HG02981 (cell line): ENCODE results near the gene NPTX1.

Experiments used
- ATAC-seq: cut with Tn5 transposase; IDR thresholded peaks from one replicate; pipeline ENCODE4 v1.9.1; 2021; ENCODE audit warnings: mild to moderate bottlenecking, moderate library complexity; ENCODE audit not compliant: unreplicated experiment

Gene NPTX1

DNA sequence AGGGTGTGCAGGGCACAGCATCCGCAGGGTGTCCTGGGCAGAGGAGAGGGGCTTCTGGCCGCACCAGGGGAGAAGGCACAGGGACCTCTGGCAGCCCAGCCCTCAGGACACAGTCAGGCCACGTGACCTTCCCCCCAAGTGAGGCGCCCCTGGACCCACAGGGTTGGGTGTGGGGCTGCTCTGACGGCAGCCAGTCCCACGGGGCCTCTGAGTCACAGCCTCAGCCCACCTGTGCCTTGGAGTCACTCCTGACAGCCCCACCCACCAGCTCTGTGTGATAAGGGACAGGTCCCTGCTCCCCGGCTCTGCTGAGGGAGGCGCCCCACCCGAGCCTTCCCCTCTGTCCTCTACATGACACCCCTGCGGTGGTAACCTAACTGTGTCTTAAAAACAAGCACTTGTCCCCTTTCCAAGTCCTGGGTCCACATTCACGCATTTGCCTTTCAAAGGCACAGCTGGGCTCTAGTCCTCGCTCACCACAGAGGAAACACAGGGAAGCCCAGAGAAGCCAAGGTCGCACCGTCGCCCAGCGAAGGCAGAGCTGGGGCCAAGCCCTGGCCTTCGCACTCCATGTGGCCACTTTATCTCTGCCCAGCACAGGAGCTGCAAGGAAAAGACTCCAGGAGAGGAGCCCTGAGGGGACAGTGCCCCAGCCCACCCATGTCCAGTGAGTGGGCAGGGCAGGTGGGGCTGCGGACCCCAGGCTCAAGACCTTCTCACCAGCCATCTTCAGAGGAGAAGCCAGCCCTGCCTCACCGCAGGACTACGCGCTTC lies 5.1 kb upstream of the NPTX1 start:
- ATAC-seq = no peak

DNA sequence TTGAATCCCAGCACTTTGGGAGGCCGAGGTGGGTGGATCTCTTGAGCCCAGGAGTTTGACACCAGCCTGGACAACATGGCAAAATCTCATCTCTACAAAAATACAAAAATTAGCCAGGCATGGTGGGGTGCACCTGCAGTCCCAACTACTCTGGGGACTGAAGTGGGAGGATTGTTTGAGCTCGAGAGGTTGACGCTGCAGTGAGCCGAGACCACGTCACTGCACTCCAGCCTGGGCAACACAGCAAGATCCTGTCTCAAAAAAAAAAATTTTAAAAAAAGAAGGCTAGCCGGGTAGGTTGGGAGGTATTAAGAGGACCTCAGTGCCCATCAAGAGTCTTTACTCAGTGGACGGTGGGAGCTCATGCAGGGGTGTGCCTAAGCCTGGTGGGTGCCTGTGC lies 3.8 kb upstream of the NPTX1 start:
- no peak for ATAC-seq

DNA sequence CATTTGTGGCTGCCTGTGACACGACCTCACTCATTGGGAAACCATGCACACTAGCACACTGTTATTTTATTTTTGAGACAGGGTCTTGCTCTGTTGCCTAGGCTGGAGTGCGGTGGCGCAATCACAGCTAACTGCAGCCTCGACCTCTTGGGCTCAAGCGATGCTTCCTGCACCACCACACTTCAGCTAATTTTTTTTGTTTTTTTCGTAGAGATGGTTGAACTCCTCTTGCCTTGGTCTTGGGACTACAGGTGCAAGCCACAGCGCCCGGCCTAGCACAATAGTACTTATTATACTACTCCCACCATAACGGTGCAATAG lies 2.8 kb upstream of the NPTX1 start:
- no peak for ATAC-seq

DNA sequence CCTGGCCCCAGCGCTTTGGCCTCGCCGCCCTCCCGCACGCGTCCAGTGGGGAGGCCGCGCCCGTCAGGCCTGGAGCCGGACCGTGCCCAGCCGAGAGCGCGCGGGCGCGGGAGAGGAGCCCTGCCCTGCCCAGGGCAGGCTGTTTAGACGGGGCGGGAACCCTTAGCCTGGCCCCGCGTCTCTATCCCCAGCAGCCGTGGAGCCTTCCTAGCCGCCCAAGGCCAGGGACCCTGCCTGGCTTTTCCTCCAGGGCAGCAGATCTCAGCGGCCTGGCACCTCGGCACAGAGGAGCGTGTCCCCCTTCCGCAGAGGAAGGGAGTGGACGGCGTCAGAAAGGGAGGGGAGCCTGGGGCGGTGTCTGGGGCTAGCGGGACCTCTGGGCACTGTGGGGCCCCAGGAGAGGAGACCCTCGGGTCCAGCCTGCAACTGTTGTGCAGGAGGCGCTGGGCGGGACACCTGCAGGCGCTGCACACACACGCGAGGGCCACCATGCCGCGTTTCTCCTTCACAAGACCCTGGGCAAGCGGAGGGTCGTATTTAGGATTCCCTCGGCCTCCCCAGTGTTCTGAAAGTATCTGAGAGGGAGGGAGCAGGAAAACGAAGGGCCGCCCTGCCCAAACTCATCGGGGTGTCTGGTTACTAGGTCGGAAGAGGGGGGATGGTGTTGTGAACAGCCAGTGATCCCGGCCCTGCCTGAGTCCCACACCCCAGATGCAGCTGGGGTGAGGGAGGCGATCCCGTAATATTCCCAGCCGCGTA lies 2.3 kb upstream of the NPTX1 start:
- no peak for ATAC-seq

DNA sequence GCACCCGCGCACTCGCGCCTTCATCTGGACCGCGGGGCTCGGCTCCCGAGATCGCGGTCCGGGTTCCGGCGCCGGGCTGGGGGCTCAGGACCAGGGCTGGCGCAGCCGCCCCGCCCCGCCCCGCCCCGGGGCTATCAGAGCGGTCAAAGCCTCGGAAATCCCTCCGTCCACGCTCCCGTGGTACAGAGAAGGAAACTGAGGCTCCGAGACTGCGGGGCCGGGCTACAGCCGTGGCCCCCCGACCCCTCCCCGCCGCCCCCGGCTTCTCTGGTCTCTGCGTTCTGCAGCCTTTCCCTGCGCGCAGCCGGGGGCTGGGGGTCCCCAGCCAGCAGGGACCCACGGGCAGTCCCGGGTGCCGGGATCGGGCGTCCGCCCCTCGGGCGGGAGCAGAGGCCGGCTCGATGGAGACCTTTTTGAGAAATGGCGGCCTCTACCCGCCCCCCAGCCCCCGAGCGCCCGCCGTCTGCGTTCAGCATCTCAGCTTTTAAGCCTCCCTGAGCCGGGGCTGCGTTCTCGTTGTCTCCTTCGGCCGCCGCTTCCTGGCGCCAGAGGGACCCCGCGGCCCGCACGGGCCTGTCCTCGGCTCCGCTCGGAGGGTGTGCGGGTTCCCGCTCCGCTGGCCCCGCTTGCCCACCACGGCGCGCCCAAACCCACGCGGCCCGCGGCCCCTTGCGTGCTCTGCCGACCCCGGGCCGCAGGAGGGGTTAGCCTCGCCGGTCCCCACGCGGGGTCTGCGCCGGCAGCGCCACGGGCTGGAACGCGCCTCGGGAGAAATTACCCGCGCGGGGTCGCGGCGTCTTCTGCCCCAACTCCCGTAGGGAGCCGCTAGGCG lies 1.5 kb upstream of the NPTX1 start:
- ATAC-seq = no peak

DNA sequence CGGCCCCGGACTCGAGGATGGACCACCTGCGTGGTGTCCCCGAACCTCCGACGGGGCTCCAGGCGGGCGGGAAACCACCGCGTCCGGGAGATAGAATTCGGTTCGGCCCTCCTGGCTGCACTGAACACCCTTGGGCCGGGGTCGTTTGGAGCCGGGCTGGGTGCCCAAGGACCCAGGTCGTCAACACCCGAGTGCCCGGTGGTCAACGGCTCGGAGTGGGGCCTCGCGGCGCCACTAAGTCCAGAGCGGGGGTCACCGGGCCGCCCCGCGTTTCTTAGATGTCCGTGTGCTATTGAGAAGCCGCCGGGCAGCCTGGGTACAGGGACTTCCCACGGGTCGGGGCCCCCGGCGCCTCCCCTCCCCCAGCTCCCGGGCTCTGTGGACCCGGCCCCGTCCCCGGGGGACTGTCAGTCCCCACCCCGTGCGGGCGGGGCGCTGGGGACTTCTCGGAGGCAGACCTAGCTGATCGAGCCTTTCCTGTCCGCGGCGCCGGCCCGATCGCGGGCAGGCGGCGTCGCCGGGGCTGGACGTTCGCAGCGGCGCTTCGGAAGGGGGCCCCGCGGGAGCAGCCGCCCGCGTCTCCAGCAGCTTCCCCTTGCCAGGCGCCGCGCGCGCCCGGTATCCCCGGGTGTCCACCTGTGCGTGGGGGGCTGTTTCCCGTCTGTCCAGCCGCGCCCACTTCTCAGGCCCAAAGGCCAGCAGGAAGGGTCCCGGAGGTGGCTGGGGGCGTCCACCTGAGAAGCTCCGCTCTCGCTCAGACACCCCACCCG lies 655 bp upstream of the NPTX1 start:
- ATAC-seq = no peak

DNA sequence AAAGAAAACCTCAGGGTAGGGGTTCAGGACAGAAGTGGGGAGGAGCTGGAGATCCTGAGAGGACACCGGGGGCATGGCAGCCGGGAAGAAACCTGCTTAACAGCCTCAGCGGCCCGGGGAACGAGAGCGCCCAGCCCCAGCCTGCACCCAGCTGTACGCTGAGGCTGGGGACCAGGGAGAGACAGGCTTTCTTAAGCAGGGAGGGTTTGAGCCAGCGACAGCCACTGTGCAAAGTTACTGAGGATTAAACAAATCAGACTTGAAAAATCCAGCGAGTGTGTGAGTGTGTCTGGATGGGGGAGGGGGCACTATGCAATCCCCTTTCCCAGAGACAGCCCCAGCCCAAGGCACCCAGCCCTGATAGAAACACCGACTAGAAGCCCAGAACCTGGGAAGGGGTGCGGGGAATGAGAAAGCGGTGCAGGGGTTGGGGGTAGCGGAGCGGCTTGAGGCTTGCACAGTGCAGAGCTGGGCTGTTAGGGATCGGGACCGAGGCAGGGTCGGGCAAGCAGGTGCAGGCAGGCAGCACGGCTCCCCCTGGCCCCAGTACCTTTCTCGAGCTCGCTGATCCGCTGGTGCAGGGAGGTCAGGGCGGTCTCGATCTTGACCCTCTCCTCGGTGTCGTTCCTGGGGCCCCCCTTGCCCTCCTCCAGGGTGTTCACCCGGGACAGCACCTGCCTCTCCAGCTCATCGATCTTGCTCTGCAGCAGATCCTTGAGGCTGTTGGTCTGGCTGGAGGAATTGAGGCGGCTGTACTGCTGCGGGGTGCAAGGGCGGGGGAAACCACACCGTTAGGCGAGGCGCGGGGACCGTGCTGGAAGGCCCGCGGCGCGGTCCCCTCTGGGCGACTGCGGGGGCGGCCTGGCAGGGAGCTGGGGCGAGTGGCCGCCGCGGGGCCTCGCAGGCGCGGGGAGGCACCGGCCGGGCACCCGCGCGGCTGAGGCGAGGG lies 1.2 kb downstream of the NPTX1 start:
- ATAC-seq = no peak

DNA sequence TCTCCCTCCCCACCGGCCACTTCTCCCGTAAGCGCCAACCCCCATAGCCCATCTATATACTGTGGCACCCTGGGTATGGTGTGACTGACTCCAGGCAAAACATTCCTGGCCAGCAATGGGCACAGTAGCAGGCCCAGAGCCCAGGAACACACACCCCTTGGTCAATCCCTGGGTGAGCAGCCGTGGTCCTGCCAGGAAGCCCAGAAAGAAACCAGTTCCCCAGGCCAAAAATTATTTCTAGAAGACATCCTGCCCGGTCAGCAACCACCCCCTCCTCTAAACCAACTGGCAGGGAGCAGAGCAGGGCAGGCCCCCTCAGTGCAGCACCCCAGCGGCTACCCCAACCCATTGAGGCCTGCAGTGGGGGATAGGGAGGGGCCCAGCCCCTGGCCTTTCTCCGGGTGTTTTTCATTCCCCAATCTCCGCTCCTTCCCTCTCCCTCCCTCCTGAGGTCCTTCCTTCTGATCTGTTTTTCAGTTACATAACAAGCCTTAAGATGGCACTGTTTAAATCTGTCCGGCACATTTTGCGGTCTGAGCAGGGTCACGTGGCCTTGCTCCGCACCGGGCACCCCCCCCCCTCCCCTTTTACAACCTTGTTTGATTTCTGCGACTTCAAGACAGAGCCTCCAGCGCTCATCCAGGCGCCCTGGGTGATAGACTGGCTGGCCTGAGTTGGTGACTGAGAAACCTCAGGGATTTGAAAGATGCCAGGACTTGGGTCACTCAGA lies 2.0 kb downstream of the NPTX1 start:
- no peak for ATAC-seq

DNA sequence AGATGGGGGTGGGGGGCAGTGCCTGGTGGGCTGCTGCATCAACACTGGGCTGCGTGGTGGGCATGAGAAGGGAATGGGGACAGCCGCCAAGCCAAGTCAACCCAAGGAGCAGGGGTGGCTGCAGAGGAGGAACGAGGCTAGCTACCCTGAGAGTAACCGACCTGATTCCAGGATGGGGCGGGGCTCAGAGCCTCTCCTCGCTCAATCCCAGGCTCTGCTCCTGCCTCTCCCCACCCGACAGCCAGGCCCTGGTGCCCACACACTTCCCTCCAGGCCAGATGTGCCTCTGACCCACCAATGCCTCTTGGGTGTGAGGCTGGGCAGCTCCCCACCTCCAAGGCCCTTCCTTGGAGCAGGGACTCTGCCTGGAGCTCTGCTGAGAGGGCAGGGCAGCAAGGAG lies 2.7 kb downstream of the NPTX1 start:
- no peak for ATAC-seq

DNA sequence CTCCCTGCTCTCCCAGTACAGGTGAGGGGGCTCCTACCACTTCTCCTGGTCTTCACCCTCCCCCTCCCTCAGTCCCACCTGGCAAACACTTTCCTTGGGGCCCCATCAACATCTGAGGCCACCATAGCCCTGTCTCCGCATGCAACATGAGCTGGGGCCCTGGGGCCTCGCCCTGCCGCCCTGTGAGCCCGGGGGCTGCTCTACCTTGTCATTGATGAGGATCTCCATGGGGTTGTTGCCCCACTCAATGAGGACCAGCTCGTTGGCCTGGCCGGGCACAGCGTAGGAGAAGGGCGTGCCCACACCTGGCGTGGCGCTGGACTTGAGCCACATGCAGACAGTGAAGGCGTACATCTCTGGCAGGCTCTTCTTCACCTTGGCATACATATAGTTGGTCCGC lies 3.4 kb downstream of the NPTX1 start:
- ATAC-seq = no peak

DNA sequence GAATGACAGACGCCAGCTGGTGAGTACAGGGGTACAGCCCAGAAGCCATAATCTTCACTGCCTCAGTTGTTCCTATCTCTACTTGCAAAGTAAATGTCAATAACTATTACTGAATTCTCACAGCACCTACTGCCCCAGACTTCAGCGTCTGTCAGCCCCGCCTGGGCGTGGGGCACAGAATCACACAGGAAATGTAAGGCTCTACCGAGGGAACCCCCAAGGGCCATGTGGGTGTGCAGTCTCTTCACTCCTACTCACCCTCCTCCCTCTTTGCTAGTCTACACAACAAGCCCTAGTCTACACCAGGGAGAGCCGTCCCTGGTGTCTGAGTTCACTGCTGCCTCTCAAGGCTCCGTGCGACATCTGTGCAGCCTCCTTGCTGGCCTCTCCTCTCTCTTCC lies 4.5 kb downstream of the NPTX1 start:
- ATAC-seq = no peak

DNA sequence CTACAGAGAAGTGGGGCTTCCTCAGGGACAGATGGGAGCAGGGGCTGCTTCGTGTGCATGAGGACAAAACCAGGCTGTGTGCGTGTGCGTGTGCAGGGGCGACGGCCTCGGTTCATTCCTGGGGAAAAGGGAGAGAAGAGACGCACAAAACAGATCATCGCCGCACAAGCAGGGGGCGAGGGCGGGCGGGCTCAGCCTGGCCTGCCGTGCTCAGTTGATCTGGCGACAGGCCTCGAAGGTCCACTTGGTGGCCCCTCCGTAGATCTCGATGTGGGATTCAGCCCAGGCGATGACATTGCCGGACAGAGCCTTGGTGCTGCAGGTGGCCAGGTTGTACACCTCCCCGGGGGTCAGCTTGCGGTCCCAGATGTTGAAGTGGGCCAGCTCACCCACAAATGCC lies 5.8 kb downstream of the NPTX1 start:
- ATAC-seq = no peak

DNA sequence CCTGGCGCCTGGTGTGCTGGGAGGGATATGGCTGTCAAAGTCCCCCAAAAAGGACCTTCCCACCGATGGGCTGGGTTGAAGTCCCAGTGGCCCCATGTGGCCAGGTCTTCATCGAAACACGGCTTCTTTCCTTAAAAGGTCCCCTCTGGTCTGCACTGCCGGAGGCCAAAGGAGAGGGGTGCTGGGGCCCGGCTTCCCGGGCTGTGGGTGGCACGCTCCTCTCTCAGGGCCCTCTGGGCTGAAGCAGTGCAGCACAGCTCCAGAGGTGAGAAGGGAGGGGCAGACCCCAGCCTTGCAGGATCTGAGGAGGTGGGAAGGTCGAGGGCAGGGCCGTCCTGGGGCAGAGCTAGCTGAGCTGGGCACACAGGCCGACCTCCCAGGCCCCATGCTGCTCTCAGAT lies 6.7 kb downstream of the NPTX1 start:
- no peak for ATAC-seq

DNA sequence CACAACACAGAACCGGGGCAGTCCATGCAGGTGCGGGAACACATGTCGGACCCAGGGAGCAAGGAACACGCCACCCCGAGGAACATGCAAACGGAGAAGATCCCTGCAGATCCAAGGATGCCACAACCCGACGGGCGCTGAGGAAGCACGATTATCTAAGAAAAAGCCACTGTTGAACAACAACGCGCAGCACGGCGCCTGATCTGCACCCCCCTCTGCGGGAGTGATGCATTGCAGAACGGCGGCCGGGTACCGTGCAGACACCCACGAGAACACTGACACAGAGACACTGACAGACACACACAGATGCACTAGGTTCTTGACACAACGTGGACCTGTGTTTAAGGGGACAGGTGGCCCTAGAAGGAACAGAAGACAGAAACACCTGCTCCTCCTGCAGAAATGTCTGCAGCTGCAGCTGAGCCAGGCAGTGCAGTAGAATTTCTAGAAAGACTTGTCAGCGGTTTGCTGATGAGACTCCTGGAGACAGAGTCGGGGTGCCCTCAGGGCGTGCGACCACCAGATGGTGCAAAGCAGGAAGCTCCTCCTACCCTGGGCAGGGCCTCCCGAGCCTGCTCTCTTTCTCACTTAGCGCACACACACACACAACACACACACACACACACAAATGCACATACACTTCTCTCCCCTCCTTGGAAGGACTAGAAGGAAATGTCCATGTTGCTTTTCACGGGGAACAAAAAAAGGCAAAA lies 7.5 kb downstream of the NPTX1 start:
- no peak for ATAC-seq

DNA sequence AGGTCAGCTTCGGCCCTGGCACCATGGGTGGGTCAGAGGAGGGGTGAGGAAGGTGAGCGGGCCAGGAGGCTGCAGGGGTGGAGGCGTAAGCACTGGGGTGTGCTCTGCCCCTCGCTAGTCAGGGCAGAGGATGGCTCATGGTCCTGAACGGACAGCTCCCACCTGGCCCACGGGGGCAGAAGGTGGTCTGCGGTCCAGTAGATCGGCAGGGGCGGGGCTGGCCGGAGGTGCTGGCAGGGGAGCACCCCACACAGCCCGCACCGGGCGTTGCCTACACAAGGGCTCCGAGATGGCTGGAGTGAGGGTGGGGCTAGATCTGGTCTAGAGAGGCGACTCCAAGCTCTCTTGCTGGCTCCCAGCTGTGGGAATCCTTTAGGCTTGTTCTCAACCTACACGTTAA lies 8.2 kb downstream of the NPTX1 start:
- no peak for ATAC-seq

DNA sequence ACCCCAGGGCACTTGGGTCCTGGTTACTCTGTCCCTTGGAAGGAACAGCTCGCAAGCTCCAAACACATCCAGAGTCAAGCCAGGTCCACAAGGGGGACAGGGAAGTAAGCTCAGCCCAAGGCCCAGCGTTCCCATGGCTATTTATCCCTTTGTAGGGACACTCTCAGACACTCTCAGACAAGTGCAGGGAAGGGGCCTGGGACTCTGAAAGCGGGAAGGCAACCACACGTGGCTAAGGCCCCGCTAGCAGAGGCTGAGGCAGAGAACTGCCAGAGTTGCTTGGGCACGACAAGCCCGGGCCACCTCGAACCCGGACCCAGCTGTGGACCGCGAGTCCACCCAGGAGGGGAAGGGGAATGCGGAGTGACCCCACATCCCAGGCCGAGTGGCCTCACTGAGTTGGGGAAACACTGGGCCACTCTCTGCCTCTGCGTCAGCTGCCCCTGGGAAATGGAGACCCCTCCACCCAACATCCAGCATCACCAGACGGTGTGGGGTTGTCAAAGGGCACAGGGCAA lies 10.2 kb downstream of the NPTX1 start:
- ATAC-seq = no peak

DNA sequence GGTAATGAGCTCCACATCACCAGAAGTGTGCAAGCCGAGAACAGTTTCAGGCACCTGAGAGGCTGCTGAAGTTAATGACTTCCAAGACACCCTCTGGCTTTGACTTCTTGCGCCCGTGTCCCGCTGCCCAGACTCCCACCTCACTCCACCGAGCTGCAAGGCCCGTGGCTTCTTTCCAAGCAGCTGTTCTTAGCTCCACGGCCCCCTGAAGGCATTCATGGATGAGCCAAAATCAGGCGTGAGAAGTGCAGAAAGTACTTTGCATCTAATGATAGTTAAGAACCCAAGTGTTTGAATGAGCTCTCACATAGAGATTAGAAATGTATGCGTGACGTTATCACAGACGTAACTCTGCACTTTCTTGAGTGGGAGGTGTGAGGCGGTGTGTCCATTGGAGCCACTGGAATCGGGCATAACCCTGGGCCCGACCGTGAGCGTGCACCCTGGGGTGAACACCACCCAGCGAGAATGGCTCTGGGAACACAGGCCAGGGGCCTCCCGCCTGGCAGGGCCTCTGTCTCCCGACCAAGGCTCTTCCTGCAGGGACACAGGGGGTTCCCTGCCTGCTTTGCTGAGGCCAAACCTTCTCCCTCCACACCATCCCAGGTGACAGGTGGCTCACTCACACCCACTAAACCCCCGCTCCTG lies 11.0 kb downstream of the NPTX1 start:
- ATAC-seq = no peak

DNA sequence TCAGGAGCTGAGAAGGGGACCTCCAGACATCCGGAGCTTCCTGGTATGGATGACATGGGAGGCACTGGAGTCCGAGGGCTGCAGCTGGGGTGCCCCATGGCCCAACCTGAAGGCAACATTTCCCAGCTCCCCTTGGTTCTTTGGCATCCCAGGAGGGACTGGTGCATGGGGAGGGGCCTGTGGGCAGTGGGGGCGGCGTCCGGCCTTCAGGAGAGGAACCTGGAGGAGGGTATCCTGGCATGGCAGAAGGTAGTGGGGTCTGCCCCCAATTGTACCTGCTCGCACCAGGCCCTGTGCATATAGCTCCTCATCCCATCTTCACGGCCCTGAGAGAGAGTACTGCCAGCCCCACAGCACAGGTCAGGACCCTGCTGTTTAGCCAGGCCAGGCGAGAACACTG lies 11.9 kb downstream of the NPTX1 start:
- ATAC-seq = no peak
